Natural killer cell (primary cell): ENCODE results near the gene USP35. TPM values are rescaled to one million over a fixed set of nuclear protein-coding genes. Genes with fewer than 3 reads are reported as not detected.

ENCODE experiments used
- ATAC-seq, 3 donors: fragments of 150-1000 bp in 2 of 3; fragments of 200-7000 bp in 1 of 3; cut with Tn5 transposase; 1 replicate in 1 of 3; 2 replicates in 2 of 3; pipeline ENCODE4 v1.10.0; 2021; ENCODE audit warnings: mild to moderate bottlenecking in 2 of 3, moderate library complexity in 2 of 3
- DNase-seq, 2 donors: peaks; one replicate each; pipeline versions ENCODE4 v3.0.0 to v3.0.0-alpha.2; 2013 to 2021; ENCODE audit warnings: mixed read lengths in 1 of 2
- H3K27ac ChIP-seq: one replicate; pipeline ENCODE4 v1.5.1; 2013; ENCODE audit warnings: mild to moderate bottlenecking, low read length
- H3K27me3 ChIP-seq: one replicate; pipeline ENCODE4 v1.6.1; 2013; ENCODE audit warnings: low read length; ENCODE audit not compliant: control insufficient read depth, insufficient read depth
- H3K36me3 ChIP-seq: one replicate; pipeline ENCODE4 v1.6.1; 2013; ENCODE audit warnings: low read length; ENCODE audit not compliant: control insufficient read depth, insufficient read depth
- H3K4me1 ChIP-seq: one replicate; pipeline ENCODE4 v1.6.1; 2013; ENCODE audit warnings: low read length; ENCODE audit not compliant: control insufficient read depth, insufficient read depth
- H3K4me3 ChIP-seq: one replicate; pipeline ENCODE4 v1.5.1; 2013; ENCODE audit warnings: low read length
- H3K9me3 ChIP-seq: one replicate; pipeline ENCODE4 v1.6.1; 2013; ENCODE audit warnings: low read length; ENCODE audit not compliant: control insufficient read depth, insufficient read depth
- H3K27ac Mint-ChIP-seq, 2 donors: one replicate each; pipeline ENCODE4 v1.8.0; 2022; ENCODE audit warnings: mild to moderate bottlenecking in 2 of 2, mixed read lengths in 2 of 2, moderate library complexity in 1 of 2
- H3K27me3 Mint-ChIP-seq, 2 donors: one replicate each; pipeline ENCODE4 v1.8.0; 2022; ENCODE audit warnings: low read depth in 2 of 2, mixed read lengths in 2 of 2
- H3K36me3 Mint-ChIP-seq: one replicate; pipeline ENCODE4 v1.8.0; 2022; ENCODE audit warnings: mixed read lengths
- H3K4me1 Mint-ChIP-seq, 2 donors: one replicate each; pipeline ENCODE4 v1.8.0; 2022; ENCODE audit warnings: mixed read lengths in 2 of 2
- H3K4me3 Mint-ChIP-seq: one replicate; pipeline ENCODE4 v1.8.0; 2022; ENCODE audit warnings: mild to moderate bottlenecking, moderate library complexity, mixed read lengths
- H3K9me3 Mint-ChIP-seq, 2 donors: one replicate each; pipeline ENCODE4 v1.8.0; 2022; ENCODE audit warnings: mixed read lengths in 2 of 2
- WGBS: methylation state at CpG from one replicate; pipeline ENCODE4 v1.1.7; 2013; ENCODE audit warnings: missing lambda C conversion rate; ENCODE audit not compliant: insufficient coverage; 5-methylcytosine and 5-hydroxymethylcytosine counted together
- intact Hi-C: fragments of 100-400 bp; cut with micrococcal nuclease; formaldehyde crosslinking; loops from one replicate; pipeline ENCODE4 v1.14.2; 2022
- total RNA-seq, 4 donors: library from RNA; stranded (reverse); fragments of 120-200 nt in 1 of 4; gene quantifications; one replicate each; pipeline versions ENCODE4 v1.2.3 to v1.2.4, GENCODE V29; 2013 to 2022
- TF ChIP-seq, protein P1 (sequence below): fragments of 200-600 bp; IDR thresholded peaks from one replicate; pipeline ENCODE4 v1.8.0; 2022; ENCODE audit warnings: antibody characterized with exemption

Gene USP35
- total RNA-seq, 3 donors from 2014 or later (not counting 1 experiment from before 2014, with no cell fraction given): 6.1 to 8.5 (median 8.1) TPM

DNA sequence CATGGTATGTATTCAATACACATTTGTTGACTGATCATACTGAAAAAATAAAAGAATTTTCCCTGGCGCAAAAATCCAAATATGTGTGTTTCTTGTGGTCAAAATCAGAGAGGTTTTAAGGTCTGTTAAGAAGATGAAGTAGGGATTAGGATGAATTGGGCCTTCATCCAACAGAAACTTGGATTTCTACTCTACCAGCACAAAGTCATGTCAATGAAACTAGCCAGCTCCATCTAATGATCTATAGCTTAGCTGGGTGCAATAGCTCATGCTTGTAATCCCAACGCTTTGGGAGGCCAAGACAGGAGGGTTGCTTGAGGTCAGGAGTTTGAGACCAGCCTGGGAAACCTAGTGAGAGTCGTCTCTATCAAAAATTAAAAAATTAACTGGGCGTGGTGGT lies 65.5 kb downstream of the USP35 start:
- no peaks in the 10 kb centered on the region for H3K4me1 Mint-ChIP-seq
- H3K27me3 ChIP-seq: no peaks in the 10 kb centered on the region
- H3K27ac Mint-ChIP-seq: no peak overlapping the region
- H3K4me1 ChIP-seq: no peaks in the 10 kb centered on the region
- H3K9me3 ChIP-seq: no peaks in the 10 kb centered on the region
- H3K27me3 Mint-ChIP-seq: no peaks in the 10 kb centered on the region
- H3K27ac ChIP-seq: no peak overlapping the region
- H3K4me3 Mint-ChIP-seq: no peak overlapping the region
- no peak overlapping the region for H3K4me3 ChIP-seq
- H3K9me3 Mint-ChIP-seq: no peaks in the 10 kb centered on the region
- H3K36me3 Mint-ChIP-seq: no peaks in the 10 kb centered on the region
- intact Hi-C loops: no loop called here
- 97% methylated on average over 3 of the region's 4 CpGs for WGBS
- DNase-seq (no peak), ATAC-seq (no peak)
- TF ChIP-seq, protein P1, sequence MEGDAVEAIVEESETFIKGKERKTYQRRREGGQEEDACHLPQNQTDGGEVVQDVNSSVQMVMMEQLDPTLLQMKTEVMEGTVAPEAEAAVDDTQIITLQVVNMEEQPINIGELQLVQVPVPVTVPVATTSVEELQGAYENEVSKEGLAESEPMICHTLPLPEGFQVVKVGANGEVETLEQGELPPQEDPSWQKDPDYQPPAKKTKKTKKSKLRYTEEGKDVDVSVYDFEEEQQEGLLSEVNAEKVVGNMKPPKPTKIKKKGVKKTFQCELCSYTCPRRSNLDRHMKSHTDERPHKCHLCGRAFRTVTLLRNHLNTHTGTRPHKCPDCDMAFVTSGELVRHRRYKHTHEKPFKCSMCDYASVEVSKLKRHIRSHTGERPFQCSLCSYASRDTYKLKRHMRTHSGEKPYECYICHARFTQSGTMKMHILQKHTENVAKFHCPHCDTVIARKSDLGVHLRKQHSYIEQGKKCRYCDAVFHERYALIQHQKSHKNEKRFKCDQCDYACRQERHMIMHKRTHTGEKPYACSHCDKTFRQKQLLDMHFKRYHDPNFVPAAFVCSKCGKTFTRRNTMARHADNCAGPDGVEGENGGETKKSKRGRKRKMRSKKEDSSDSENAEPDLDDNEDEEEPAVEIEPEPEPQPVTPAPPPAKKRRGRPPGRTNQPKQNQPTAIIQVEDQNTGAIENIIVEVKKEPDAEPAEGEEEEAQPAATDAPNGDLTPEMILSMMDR: no peak
- no peaks in the 10 kb centered on the region for H3K36me3 ChIP-seq

DNA sequence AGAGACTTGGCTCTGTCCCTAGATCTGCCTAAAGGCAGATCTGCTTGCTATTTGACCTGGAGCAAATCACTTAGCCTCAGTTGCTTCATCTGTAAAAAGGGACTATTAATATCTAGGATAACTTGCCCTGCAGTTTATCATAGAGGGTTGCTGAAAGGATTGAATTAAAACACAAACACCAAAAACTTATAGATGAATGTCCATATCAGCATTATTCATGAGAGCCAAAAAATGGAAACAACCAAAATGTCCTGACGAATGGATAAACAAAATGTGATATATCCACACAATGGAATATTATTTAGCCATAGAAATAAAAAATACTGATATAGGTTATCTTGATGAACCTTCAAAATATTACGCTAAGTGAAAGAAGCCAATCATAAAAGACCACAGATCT lies 67.2 kb downstream of the USP35 start:
- Mint-ChIP-seq H3K9me3 (no peaks in the 10 kb centered on the region), H3K27me3 (no peaks in the 10 kb centered on the region), H3K36me3 (no peaks in the 10 kb centered on the region), H3K4me1 (no peaks in the 10 kb centered on the region), H3K4me3 (no peak overlapping the region), H3K27ac (no peak overlapping the region)
- TF ChIP-seq, protein P1: no peak
- no peak for ATAC-seq
- Histone ChIP-seq H3K36me3 (no peaks in the 10 kb centered on the region), H3K4me3 (no peak overlapping the region), H3K27ac (no peak overlapping the region), H3K4me1 (no peaks in the 10 kb centered on the region), H3K27me3 (no peaks in the 10 kb centered on the region), H3K9me3 (no peaks in the 10 kb centered on the region)
- WGBS: 100% methylated on average over 1 of the region's 2 CpGs
- intact Hi-C loops: no loop called here
- no peak for DNase-seq

DNA sequence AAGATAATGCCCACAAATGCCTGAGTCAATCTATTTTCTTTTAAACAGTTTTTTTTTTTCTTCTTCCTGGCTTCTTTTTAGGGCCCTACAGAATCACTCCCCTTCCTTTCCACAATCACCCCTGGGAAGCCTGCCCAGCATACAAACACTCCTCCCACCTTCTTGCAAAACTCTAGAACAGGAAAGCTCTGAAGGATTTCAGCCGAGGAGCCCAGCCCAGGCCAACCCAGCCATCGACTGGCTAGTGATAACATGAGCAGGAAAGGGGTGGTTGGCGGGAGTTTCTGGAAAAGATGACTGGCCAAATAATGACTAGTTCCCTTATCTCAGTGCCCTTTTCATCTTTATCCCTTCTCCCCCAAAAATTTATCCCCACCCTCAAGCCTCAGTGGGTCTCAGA lies 68.2 kb downstream of the USP35 start:
- H3K36me3 Mint-ChIP-seq: no peaks in the 10 kb centered on the region
- no peaks in the 10 kb centered on the region for H3K4me1 Mint-ChIP-seq
- no peak overlapping the region for H3K4me3 Mint-ChIP-seq
- H3K9me3 Mint-ChIP-seq: no peaks in the 10 kb centered on the region
- H3K4me3 ChIP-seq: no peak overlapping the region
- WGBS: 60% methylated on average over 3 of the region's 3 CpGs
- DNase-seq (no peak), ATAC-seq (no peak)
- intact Hi-C loops: no loop called here
- H3K27me3 ChIP-seq: no peaks in the 10 kb centered on the region
- H3K36me3 ChIP-seq: no peaks in the 10 kb centered on the region
- TF ChIP-seq, protein P1: no peak
- H3K27ac Mint-ChIP-seq: no peak overlapping the region
- no peaks in the 10 kb centered on the region for H3K4me1 ChIP-seq
- no peaks in the 10 kb centered on the region for H3K9me3 ChIP-seq
- H3K27me3 Mint-ChIP-seq: no peaks in the 10 kb centered on the region
- H3K27ac ChIP-seq: no peak overlapping the region

DNA sequence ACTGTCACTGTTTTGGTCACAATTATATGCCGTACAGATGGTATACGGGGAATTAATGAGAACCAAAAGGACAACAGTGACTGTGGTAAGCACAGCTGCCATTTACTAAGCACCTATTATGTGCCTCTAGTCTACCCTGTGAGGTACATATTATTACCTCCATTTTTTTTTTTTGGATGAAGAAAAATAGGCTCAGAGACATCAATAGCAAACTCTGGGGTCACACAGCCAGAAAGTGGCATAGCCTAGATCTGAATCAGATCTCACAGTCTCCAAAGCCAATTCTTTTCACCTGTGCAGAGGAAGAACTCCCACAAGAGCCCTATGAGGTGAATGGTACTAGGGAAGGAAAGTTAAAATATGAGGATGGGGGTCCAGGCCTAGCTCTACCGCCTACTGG lies 68.9 kb downstream of the USP35 start:
- Mint-ChIP-seq H3K4me1 (no peaks in the 10 kb centered on the region), H3K9me3 (no peaks in the 10 kb centered on the region), H3K4me3 (no peak overlapping the region), H3K36me3 (no peaks in the 10 kb centered on the region), H3K27me3 (no peaks in the 10 kb centered on the region), H3K27ac (no peak overlapping the region)
- Histone ChIP-seq H3K27me3 (no peaks in the 10 kb centered on the region), H3K27ac (no peak overlapping the region), H3K4me1 (no peaks in the 10 kb centered on the region), H3K9me3 (no peaks in the 10 kb centered on the region), H3K36me3 (no peaks in the 10 kb centered on the region), H3K4me3 (no peak overlapping the region)
- over 99% methylated on average over 3 of the region's 3 CpGs for WGBS
- DNase-seq: no peak
- intact Hi-C loops: no loop called here
- TF ChIP-seq, protein P1: no peak
- no peak for ATAC-seq
